GM12878 (cell line): ENCODE data around the gene EEF1B2. TPM values are rescaled to one million over a fixed set of nuclear protein-coding genes. Genes with fewer than 3 reads are reported as not detected.
A peak's percentile ranks its signal among the peaks of the same experiment; 100 is the strongest.

Experiments used
- ATAC-seq: fragments of 200-7000 bp; cut with Tn5 transposase; 3 replicates; pipeline ENCODE4 v1.9.1; 2020; ENCODE audit warnings: mild to moderate bottlenecking, moderate library complexity
- BruUV-seq: library from RNA; stranded (reverse); fragments of 400-500 nt; replicated peaks from 2 replicates; lab custom pipeline; 2021; lab: Mats Ljungman, UMichigan
- CTCF ChIA-PET: fragments of 300-600 bp; sonication (Branson Sonifier 250); formaldehyde crosslinking; extraction: SDS; loops from one replicate; lab custom pipeline; 2021; ENCODE audit warnings: inconsistent platforms; lab: Yijun Ruan, JAX
- POLR2A ChIA-PET: fragments of 350-600 bp; formaldehyde crosslinking; extraction: SDS; loops from one replicate; lab custom pipeline; 2021; ENCODE audit warnings: inconsistent platforms; lab: Charles Lee
- RAD21 ChIA-PET: fragments of 300-600 bp; sonication (Branson Sonifier 250); formaldehyde crosslinking; loops from one replicate; lab custom pipeline; 2023; ENCODE audit warnings: antibody characterized with exemption; ENCODE audit not compliant: unreplicated experiment; lab: Charles Lee
- SMC1A ChIA-PET: fragments of 300-600 bp; sonication (Branson Sonifier 250); formaldehyde crosslinking; loops from one replicate; lab custom pipeline; 2023; ENCODE audit not compliant: unreplicated experiment, uncharacterized antibody; lab: Charles Lee
- DNase-seq: peaks from one replicate; pipeline ENCODE4 v3.0.0-alpha.2; 2011; ENCODE audit warnings: low read depth, low spot score
- FAIRE-seq: peaks from 3 replicates; lab custom pipeline; 2011; peaks lifted over from hg19 to GRCh38; lab: Jason Lieb, UNC
- H2AFZ ChIP-seq: 2 replicates; pipeline ENCODE4 v1.6.0; 2011; ENCODE audit warnings: low read depth, low read length, control low read depth; ENCODE audit not compliant: control insufficient read depth
- H3K27ac ChIP-seq: 2 replicates; pipeline ENCODE4 v1.5.1; 2011; ENCODE audit warnings: control low read depth; ENCODE audit not compliant: control insufficient read depth, insufficient read depth
- H3K27me3 ChIP-seq, 2 experiments: replicated peaks in 1 of 2; 2 replicates each; pipeline versions ENCODE4 v1.6.0 to v1.6.1; 2011; ENCODE audit warnings: low read length in 1 of 2; ENCODE audit not compliant: control insufficient read depth in 2 of 2, insufficient read depth in 2 of 2
- H3K36me3 ChIP-seq, 2 experiments: 2 replicates each; pipeline ENCODE4 v1.5.1; 2011; ENCODE audit warnings: low read length in 1 of 2; ENCODE audit not compliant: control insufficient read depth in 2 of 2, insufficient read depth in 2 of 2
- H3K4me1 ChIP-seq: 2 replicates; pipeline ENCODE4 v1.6.1; 2011; ENCODE audit warnings: mild to moderate bottlenecking, low read length, moderate library complexity, mixed read lengths; ENCODE audit not compliant: control insufficient read depth, insufficient read depth
- H3K4me2 ChIP-seq: 2 replicates; pipeline ENCODE4 v1.6.0; 2011; ENCODE audit warnings: control low read depth; ENCODE audit not compliant: control insufficient read depth, insufficient read depth
- H3K4me3 ChIP-seq: fragments of 200-600 bp; sonication (generic); 2 replicates; pipeline ENCODE4 v1.5.1; 2016
- H3K79me2 ChIP-seq: 2 replicates; pipeline ENCODE4 v1.6.0; 2011; ENCODE audit warnings: low read length; ENCODE audit not compliant: control insufficient read depth, insufficient read depth
- H3K9ac ChIP-seq: 2 replicates; pipeline ENCODE4 v1.8.0; 2011; ENCODE audit warnings: low read length, control low read depth, mixed read lengths; ENCODE audit not compliant: control insufficient read depth, insufficient read depth
- H3K9me3 ChIP-seq: replicated peaks from 3 replicates; pipeline ENCODE4 v1.5.1; 2011; ENCODE audit warnings: mild to moderate bottlenecking, low read length; ENCODE audit not compliant: control insufficient read depth, insufficient read depth
- H4K20me1 ChIP-seq: 2 replicates; pipeline ENCODE4 v1.6.0; 2011; ENCODE audit not compliant: control insufficient read depth, insufficient read depth
- CBX3 ChIP-seq: fragments of 200-600 bp; sonication (generic); IDR thresholded peaks from 2 replicates; pipeline ENCODE4 v1.6.1; 2016; ENCODE audit warnings: low read depth, borderline replicate concordance
- CEBPB ChIP-seq, 2 experiments: fragments of 150-350 bp in 1 of 2; IDR thresholded peaks; 2 replicates each; pipeline ENCODE4 v1.6.1; 2012 to 2014; ENCODE audit warnings: low read depth in 2 of 2, low read length in 2 of 2, borderline replicate concordance in 1 of 2, inconsistent platforms in 1 of 2
- EP300 ChIP-seq, 2 experiments: fragments of 150-350 bp in 1 of 2; IDR thresholded peaks; 2 replicates each; pipeline ENCODE4 v1.6.1; 2011 to 2012; ENCODE audit warnings: low read depth in 2 of 2, low read length in 2 of 2, borderline replicate concordance in 1 of 2, improper control_type of control experiment in 1 of 2, inconsistent platforms in 1 of 2; ENCODE audit not compliant: control insufficient read depth in 1 of 2
- IRF5 ChIP-seq: fragments of 450-650 bp; IDR thresholded peaks from 2 replicates; pipeline ENCODE4 v1.6.1; 2017; ENCODE audit warnings: borderline replicate concordance
- MEF2A ChIP-seq: IDR thresholded peaks from 2 replicates; pipeline ENCODE4 v1.6.1; 2011; ENCODE audit warnings: low read depth, mild to moderate bottlenecking, low read length, moderate library complexity; ENCODE audit not compliant: insufficient read depth
- MTA3 ChIP-seq: IDR thresholded peaks from 2 replicates; pipeline ENCODE4 v1.6.1; 2012; ENCODE audit warnings: low read length, inconsistent platforms, borderline replicate concordance
- NFYB ChIP-seq: IDR thresholded peaks from 2 replicates; pipeline ENCODE4 v1.6.1; 2011; ENCODE audit warnings: low read depth, mild to moderate bottlenecking, low read length, improper control_type of control experiment, moderate library complexity; ENCODE audit not compliant: insufficient read depth
- POLR2AphosphoS5 ChIP-seq: IDR thresholded peaks from 2 replicates; pipeline ENCODE4 v1.6.1; 2011; ENCODE audit warnings: mild to moderate bottlenecking, low read length, inconsistent platforms
- POU2F2 ChIP-seq: IDR thresholded peaks from 3 replicates; pipeline ENCODE4 v1.6.1; 2011; ENCODE audit warnings: low read depth, mild to moderate bottlenecking, low read length, borderline replicate concordance
- RAD51 ChIP-seq: fragments of 450-650 bp; IDR thresholded peaks from 2 replicates; pipeline ENCODE4 v1.6.1; 2016; ENCODE audit warnings: moderate library complexity, mild to moderate bottlenecking, inconsistent platforms
- SMARCA5 ChIP-seq: fragments of 450-650 bp; IDR thresholded peaks from 2 replicates; pipeline ENCODE4 v1.6.1; 2017; ENCODE audit warnings: mild to moderate bottlenecking
- WRNIP1 ChIP-seq: IDR thresholded peaks from 2 replicates; pipeline ENCODE4 v1.6.1; 2011; ENCODE audit warnings: low read depth, low read length, improper control_type of control experiment, borderline replicate concordance
- ZSCAN29 ChIP-seq: fragments of 450-650 bp; IDR thresholded peaks from 2 replicates; pipeline ENCODE4 v1.6.1; 2017; ENCODE audit warnings: mild to moderate bottlenecking, moderate library complexity
- WGBS: methylation state at CpG from one replicate; pipeline ENCODE4 v1.1.6; 2016; ENCODE audit warnings: low lambda C conversion rate; ENCODE audit not compliant: insufficient replicate concordance, insufficient coverage; ENCODE audit errors: missing lambda C conversion rate; 5-methylcytosine and 5-hydroxymethylcytosine counted together
- in situ Hi-C: fragments of 300-500 bp; cut with MboI; formaldehyde crosslinking; loops from 9 replicates; pipeline ENCODE4 v1.14.3; 2018; ENCODE audit warnings: mixed read lengths
- intact Hi-C: fragments of 100-400 bp; cut with micrococcal nuclease; formaldehyde crosslinking; loops from one replicate; pipeline ENCODE4 v1.14.2; 2022; ENCODE audit not compliant: unreplicated experiment
- polyA plus RNA-seq, 11 experiments: library from polyadenylated mRNA; depleted of rRNA in 4 of 11; unstranded in 6 of 11; stranded (reverse) in 5 of 11; fragments of >200 nt; fragmentation: Nextera tagmentation in 4 of 11; fragmentation: Illumina TruSeq in 1 of 11; extraction: Ambion mirVana in 4 of 11; extraction: Trizol in 1 of 11; gene quantifications; 1 replicate in 1 of 11; 2 replicates in 10 of 11; pipeline versions ENCODE4 v1.2.1 to v1.2.3, GENCODE V29; 2011 to 2016; ENCODE audit warnings: inconsistent platforms in 2 of 11, missing spikeins in 2 of 11, low read depth in 1 of 11
- total RNA-seq, 4 experiments: library from RNA; depleted of rRNA in 3 of 4; stranded (reverse); fragments of >200 nt in 3 of 4; fragmentation: Illumina TruSeq in 1 of 4; extraction: Trizol in 1 of 4; gene quantifications; 2 replicates each; pipeline versions ENCODE4 v1.2.1 to v1.2.3, GENCODE V29; 2013 to 2021
- TF ChIP-seq, protein P1 (sequence below): IDR thresholded peaks from 2 replicates; pipeline ENCODE4 v1.6.1; 2012; ENCODE audit warnings: low read depth, low read length, improper control_type of control experiment
- TF ChIP-seq, protein P2 (sequence below): fragments of 450-650 bp; IDR thresholded peaks from 2 replicates; pipeline ENCODE4 v1.6.1; 2018; ENCODE audit warnings: mild to moderate bottlenecking, low read depth, moderate library complexity; ENCODE audit not compliant: partially characterized antibody

Gene EEF1B2
- total and polyA plus RNA-seq, 10 of the 15 experiments (the other 5 are each of a cell fraction or from before 2014, with no cell fraction given) = 719 to 2,110 (median 1,232) TPM

- RAD21 ChIA-PET = no interaction called here
- H3K9me3 ChIP-seq = no peaks in the 10 kb centered on the region
- no peak overlapping the region for H3K9ac ChIP-seq
- H3K4me2 ChIP-seq = no peak overlapping the region
- H4K20me1 ChIP-seq = no peaks in the 10 kb centered on the region
- POLR2A ChIA-PET = interaction anchor here (0.5 kb wide), 1 partner anchor 139 kb away, joined by 3 read pairs; no protein-coding TSS in a partner anchor
- in situ Hi-C loops (no loop called here), intact Hi-C loops (no loop called here)
- FAIRE-seq = no peak
- H2AFZ ChIP-seq = no peak overlapping the region
- H3K36me3 ChIP-seq = peaks cover 2 to 20% of the 10 kb centered on the region in 2 experiments
- no peak for DNase-seq
- ATAC-seq = no peak
- WGBS = 89% methylated on average over 5 of the region's 5 CpGs
- H3K4me3 ChIP-seq = no peak overlapping the region
- CTCF ChIA-PET = interaction anchor here (0.6 to 3.0 kb wide), 4 partner anchors 8 to 141 kb away, joined by 3 to 13 read pairs (median 3); no protein-coding TSS in a partner anchor
- no peak overlapping the region for H3K27ac ChIP-seq
- H3K27me3 ChIP-seq = no peaks in the 10 kb centered on the region
- H3K4me1 ChIP-seq = 0 out of 2 replicates have a peak, but pooled peaks cover 3% of the 10 kb centered on the region
- TF ChIP-seq WRNIP1 (no peak), POU2F2 (no peak), MEF2A (no peak), EP300 (IDR thresholded peaks at IDR 0.05; ENCODE audit: borderline replicate concordance in 1 of 2, control insufficient read depth in 1 of 2, low read depth in 2 of 2, low read length in 2 of 2) (no peak), POLR2AphosphoS5 (no peak), NFYB (no peak), CEBPB (IDR thresholded peaks at IDR 0.05; ENCODE audit: borderline replicate concordance in 1 of 2, low read depth in 2 of 2, low read length in 2 of 2) (no peak), CBX3 (no peak), ZSCAN29 (no peak), MTA3 (no peak), SMARCA5 (no peak), RAD51 (no peak), IRF5 (no peak)
- TF ChIP-seq, protein P1, sequence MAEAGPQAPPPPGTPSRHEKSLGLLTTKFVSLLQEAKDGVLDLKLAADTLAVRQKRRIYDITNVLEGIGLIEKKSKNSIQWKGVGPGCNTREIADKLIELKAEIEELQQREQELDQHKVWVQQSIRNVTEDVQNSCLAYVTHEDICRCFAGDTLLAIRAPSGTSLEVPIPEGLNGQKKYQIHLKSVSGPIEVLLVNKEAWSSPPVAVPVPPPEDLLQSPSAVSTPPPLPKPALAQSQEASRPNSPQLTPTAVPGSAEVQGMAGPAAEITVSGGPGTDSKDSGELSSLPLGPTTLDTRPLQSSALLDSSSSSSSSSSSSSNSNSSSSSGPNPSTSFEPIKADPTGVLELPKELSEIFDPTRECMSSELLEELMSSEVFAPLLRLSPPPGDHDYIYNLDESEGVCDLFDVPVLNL = no peak
- TF ChIP-seq, protein P2, sequence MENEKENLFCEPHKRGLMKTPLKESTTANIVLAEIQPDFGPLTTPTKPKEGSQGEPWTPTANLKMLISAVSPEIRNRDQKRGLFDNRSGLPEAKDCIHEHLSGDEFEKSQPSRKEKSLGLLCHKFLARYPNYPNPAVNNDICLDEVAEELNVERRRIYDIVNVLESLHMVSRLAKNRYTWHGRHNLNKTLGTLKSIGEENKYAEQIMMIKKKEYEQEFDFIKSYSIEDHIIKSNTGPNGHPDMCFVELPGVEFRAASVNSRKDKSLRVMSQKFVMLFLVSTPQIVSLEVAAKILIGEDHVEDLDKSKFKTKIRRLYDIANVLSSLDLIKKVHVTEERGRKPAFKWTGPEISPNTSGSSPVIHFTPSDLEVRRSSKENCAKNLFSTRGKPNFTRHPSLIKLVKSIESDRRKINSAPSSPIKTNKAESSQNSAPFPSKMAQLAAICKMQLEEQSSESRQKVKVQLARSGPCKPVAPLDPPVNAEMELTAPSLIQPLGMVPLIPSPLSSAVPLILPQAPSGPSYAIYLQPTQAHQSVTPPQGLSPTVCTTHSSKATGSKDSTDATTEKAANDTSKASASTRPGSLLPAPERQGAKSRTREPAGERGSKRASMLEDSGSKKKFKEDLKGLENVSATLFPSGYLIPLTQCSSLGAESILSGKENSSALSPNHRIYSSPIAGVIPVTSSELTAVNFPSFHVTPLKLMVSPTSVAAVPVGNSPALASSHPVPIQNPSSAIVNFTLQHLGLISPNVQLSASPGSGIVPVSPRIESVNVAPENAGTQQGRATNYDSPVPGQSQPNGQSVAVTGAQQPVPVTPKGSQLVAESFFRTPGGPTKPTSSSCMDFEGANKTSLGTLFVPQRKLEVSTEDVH = no peak
- no peaks in the 10 kb centered on the region for H3K79me2 ChIP-seq
- SMC1A ChIA-PET = interaction anchor here (1.5 kb wide), 1 partner anchor 19 kb away, joined by 3 read pairs; no protein-coding TSS in a partner anchor
- TSS peak; percentile 8 for BruUV-seq
Measured at GRCh38 chr2:206145665-206146064, 14.0 kb upstream of the EEF1B2 start.
